HG02840 (cell line): ENCODE results near the gene HSPA14.
"Not testable (repeated sequence)": the region's sequence is repeated elsewhere in the genome, so short reads cannot be mapped to it uniquely, and the experiment has no call there.

Experiments
- ATAC-seq: cut with Tn5 transposase; IDR thresholded peaks from one replicate; pipeline ENCODE4 v1.9.1; 2021; ENCODE audit warnings: mild to moderate bottlenecking, moderate library complexity, moderate number of reproducible peaks; ENCODE audit not compliant: unreplicated experiment, low FRiP score

HSPA14 gene

GRCh38 chr10:14837003-14837756 lies 926 bp upstream of the HSPA14 start:
- ATAC-seq: no peak

- ATAC-seq: peak; percentile 0
Observed at GRCh38 chr10:14838582-14839304, 637 bp downstream of the HSPA14 start.

GRCh38 chr10:14839305-14839695 lies 1.2 kb downstream of the HSPA14 start:
- no peak for ATAC-seq

- no peak for ATAC-seq
Observed at GRCh38 chr10:14840178-14840577, 2.1 kb downstream of the HSPA14 start.

- no peak for ATAC-seq
Observed at GRCh38 chr10:14843327-14843988, 5.4 kb downstream of the HSPA14 start.

GRCh38 chr10:14844948-14845347 lies 6.8 kb downstream of the HSPA14 start:
- no peak for ATAC-seq

GRCh38 chr10:14852236-14852635 lies 14.1 kb downstream of the HSPA14 start:
- ATAC-seq: no peak

- ATAC-seq: no peak
Observed at GRCh38 chr10:14855453-14855852, 17.3 kb downstream of the HSPA14 start.

- ATAC-seq: no peak
Observed at GRCh38 chr10:14858338-14858960, 20.3 kb downstream of the HSPA14 start.

- no peak for ATAC-seq
Observed at GRCh38 chr10:14859043-14859442, 20.9 kb downstream of the HSPA14 start.

- ATAC-seq: no peak
Observed at GRCh38 chr10:14859775-14860174, 21.7 kb downstream of the HSPA14 start.

- ATAC-seq: no peak
Observed at GRCh38 chr10:14860791-14861190, 22.7 kb downstream of the HSPA14 start.

GRCh38 chr10:14864466-14864865 lies 26.4 kb downstream of the HSPA14 start:
- not testable (repeated sequence) for ATAC-seq

- ATAC-seq: not testable (repeated sequence)
Observed at GRCh38 chr10:14864871-14865270, 26.8 kb downstream of the HSPA14 start.

GRCh38 chr10:14873090-14873760 lies 35.1 kb downstream of the HSPA14 start:
- no peak for ATAC-seq

GRCh38 chr10:14875941-14876340 lies 37.8 kb downstream of the HSPA14 start:
- ATAC-seq: no peak

- ATAC-seq: no peak
Observed at GRCh38 chr10:14876764-14877163, 38.7 kb downstream of the HSPA14 start.

- ATAC-seq: peak; percentile 90
Observed at GRCh38 chr10:14878266-14879123, 40.4 kb downstream of the HSPA14 start, which contains the start of gene SUV39H2. SUV39H2 (plus strand) TSS chr10:14878866; CDS start chr10:14878889, 23 bp downstream.
